Peyer's patch (tissue), 4 donors: ENCODE measurements around the gene TRMT44.

Experiments
- POLR2A ChIP-seq, 2 donors: fragments of 450-650 bp; IDR thresholded peaks; one replicate each; pipeline ENCODE4 v1.5.1; 2017; ENCODE audit warnings: antibody characterized with exemption in 2 of 2, mild to moderate bottlenecking in 2 of 2, moderate library complexity in 2 of 2
- TF ChIP-seq, protein P1 (sequence below), 6 experiments: fragments of 450-650 bp in 4 of 6; fragments of 200-600 bp in 2 of 6; sonication (generic) in 1 of 6; IDR thresholded peaks; one replicate each; pipeline ENCODE4 v1.5.1; 2017 to 2019; ENCODE audit warnings: antibody characterized with exemption in 6 of 6, mild to moderate bottlenecking in 3 of 6, moderate library complexity in 1 of 6

- TF ChIP-seq, protein P1, sequence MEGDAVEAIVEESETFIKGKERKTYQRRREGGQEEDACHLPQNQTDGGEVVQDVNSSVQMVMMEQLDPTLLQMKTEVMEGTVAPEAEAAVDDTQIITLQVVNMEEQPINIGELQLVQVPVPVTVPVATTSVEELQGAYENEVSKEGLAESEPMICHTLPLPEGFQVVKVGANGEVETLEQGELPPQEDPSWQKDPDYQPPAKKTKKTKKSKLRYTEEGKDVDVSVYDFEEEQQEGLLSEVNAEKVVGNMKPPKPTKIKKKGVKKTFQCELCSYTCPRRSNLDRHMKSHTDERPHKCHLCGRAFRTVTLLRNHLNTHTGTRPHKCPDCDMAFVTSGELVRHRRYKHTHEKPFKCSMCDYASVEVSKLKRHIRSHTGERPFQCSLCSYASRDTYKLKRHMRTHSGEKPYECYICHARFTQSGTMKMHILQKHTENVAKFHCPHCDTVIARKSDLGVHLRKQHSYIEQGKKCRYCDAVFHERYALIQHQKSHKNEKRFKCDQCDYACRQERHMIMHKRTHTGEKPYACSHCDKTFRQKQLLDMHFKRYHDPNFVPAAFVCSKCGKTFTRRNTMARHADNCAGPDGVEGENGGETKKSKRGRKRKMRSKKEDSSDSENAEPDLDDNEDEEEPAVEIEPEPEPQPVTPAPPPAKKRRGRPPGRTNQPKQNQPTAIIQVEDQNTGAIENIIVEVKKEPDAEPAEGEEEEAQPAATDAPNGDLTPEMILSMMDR (IDR thresholded peaks at IDR 0.05), result no peak
- TF ChIP-seq POLR2A (IDR thresholded peaks at IDR 0.05), result no peak
Observed at GRCh38 chr4:8525383-8526120, 85.0 kb downstream of the TRMT44 start.
